K562 (cell line): ENCODE results near the gene GOLGA6L2.

Experiments
- JUND ChIP-seq, 2 experiments: IDR thresholded peaks; 2 replicates in 1 of 2; 3 replicates in 1 of 2; pipeline ENCODE4 v1.6.1; 2011; ENCODE audit warnings: borderline replicate concordance in 2 of 2, low read depth in 2 of 2, low read length in 2 of 2, improper control_type of control experiment in 1 of 2, missing biosample characterization in 1 of 2, missing genetic modification characterization in 1 of 2, missing genetic modification reagents in 1 of 2
- KAT7 ChIP-seq: sonication (generic); formaldehyde crosslinking; IDR thresholded peaks from 2 replicates; pipeline ENCODE4 v1.8.0; 2022; ENCODE audit warnings: missing genetic modification reagents, mild to moderate bottlenecking, borderline replicate concordance
- POLR2AphosphoS5 ChIP-seq: IDR thresholded peaks from 2 replicates; pipeline ENCODE4 v1.6.1; 2011; ENCODE audit warnings: mild to moderate bottlenecking, low read depth, low read length, moderate library complexity; ENCODE audit not compliant: control insufficient read depth, insufficient read depth
- PRPF4 ChIP-seq: fragments of 200-400 bp; formaldehyde crosslinking; IDR thresholded peaks from one replicate; pipeline ENCODE4 v1.6.1; 2017; ENCODE audit warnings: low read length, low read depth, mild to moderate bottlenecking; ENCODE audit not compliant: insufficient read depth, poor library complexity, severe bottlenecking
- SMC3 ChIP-seq: conservative IDR thresholded peaks from 2 replicates; pipeline ENCODE4 v1.6.1; 2011; ENCODE audit warnings: low read depth, low read length, improper control_type of control experiment; ENCODE audit not compliant: insufficient read depth
- SP1 ChIP-seq: sonication (generic); formaldehyde crosslinking; IDR thresholded peaks from 2 replicates; pipeline ENCODE4 v1.8.1; 2022; ENCODE audit warnings: mild to moderate bottlenecking, missing genetic modification reagents
- SPI1 ChIP-seq: IDR thresholded peaks from 2 replicates; pipeline ENCODE4 v1.6.1; 2011; ENCODE audit warnings: low read depth, low read length, control low read depth, borderline replicate concordance
- TEAD1 ChIP-seq, 2 experiments: fragments of 450-650 bp in 1 of 2; sonication (generic) in 1 of 2; formaldehyde crosslinking; IDR thresholded peaks; 2 replicates each; pipeline versions ENCODE4 v1.4.0 to v1.8.0; 2020 to 2022; ENCODE audit warnings: mild to moderate bottlenecking in 2 of 2, missing genetic modification reagents in 1 of 2
- ZNF124 ChIP-seq: sonication (generic); formaldehyde crosslinking; IDR thresholded peaks from 2 replicates; pipeline ENCODE4 v1.8.1; 2022; ENCODE audit warnings: missing genetic modification reagents
- ZNF23 ChIP-seq: fragments of 250-450 bp; sonication (Bioruptor Pico); IDR thresholded peaks from 2 replicates; pipeline ENCODE4 v1.4.0; 2020; ENCODE audit warnings: mild to moderate bottlenecking
- TF ChIP-seq, protein P1 (sequence below): fragments of 250-450 bp; sonication (Bioruptor Pico); IDR thresholded peaks from 2 replicates; pipeline ENCODE4 v1.4.0; 2020; ENCODE audit warnings: mild to moderate bottlenecking
- TF ChIP-seq, protein P2 (sequence below): fragments of 450-650 bp; conservative IDR thresholded peaks from 2 replicates; pipeline ENCODE4 v1.6.1; 2016; ENCODE audit warnings: missing genetic modification characterization, low read depth, mild to moderate bottlenecking, missing compliant biosample characterization, moderate library complexity
- TF ChIP-seq, protein P3 (sequence below): sonication (generic); formaldehyde crosslinking; IDR thresholded peaks from 2 replicates; pipeline ENCODE4 v1.8.1; 2023; ENCODE audit warnings: mild to moderate bottlenecking, missing genetic modification reagents
- TF ChIP-seq, protein P4 (sequence below): fragments of 250-450 bp; sonication (Bioruptor Pico); IDR thresholded peaks from 2 replicates; pipeline ENCODE4 v1.5.0; 2020; ENCODE audit warnings: mild to moderate bottlenecking, borderline replicate concordance

DNA sequence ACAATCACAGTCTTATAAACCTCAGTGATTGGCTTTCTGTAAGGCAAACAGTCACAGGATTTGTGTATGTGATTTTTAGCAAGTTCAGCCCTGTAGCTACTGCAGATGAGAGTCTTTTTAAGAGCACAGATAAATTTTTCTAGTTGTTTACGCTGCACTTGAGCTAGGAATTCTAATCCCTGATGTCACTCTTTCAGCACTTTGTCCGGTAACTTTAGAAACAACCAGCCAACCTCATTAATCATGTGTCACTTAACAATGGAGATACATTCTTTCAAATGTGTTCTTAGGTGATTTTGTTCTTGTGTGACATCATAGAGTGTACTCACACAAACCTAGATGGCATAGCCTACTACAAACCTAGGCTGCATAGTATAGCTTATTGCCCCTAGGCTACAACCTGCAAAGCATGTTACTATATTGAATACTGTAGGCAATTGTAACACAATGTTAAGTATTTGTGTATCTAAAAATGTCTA lies 36.8 kb upstream of the GOLGA6L2 start:
- TF ChIP-seq, protein P1, sequence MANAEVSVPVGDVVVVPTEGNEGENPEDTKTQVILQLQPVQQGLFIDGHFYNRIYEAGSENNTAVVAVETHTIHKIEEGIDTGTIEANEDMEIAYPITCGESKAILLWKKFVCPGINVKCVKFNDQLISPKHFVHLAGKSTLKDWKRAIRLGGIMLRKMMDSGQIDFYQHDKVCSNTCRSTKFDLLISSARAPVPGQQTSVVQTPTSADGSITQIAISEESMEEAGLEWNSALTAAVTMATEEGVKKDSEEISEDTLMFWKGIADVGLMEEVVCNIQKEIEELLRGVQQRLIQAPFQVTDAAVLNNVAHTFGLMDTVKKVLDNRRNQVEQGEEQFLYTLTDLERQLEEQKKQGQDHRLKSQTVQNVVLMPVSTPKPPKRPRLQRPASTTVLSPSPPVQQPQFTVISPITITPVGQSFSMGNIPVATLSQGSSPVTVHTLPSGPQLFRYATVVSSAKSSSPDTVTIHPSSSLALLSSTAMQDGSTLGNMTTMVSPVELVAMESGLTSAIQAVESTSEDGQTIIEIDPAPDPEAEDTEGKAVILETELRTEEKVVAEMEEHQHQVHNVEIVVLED: no peak
- no peak for TF ChIP-seq ZNF124 (CRISPR knock-in tag)
- TF ChIP-seq POLR2AphosphoS5: no peak
- TF ChIP-seq, protein P2, sequence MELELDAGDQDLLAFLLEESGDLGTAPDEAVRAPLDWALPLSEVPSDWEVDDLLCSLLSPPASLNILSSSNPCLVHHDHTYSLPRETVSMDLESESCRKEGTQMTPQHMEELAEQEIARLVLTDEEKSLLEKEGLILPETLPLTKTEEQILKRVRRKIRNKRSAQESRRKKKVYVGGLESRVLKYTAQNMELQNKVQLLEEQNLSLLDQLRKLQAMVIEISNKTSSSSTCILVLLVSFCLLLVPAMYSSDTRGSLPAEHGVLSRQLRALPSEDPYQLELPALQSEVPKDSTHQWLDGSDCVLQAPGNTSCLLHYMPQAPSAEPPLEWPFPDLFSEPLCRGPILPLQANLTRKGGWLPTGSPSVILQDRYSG (tag): no peak
- no peak for TF ChIP-seq SPI1
- TF ChIP-seq TEAD1 (CRISPR knock-in tag; IDR thresholded peaks at IDR 0.05): no peak
- TF ChIP-seq, protein P3, sequence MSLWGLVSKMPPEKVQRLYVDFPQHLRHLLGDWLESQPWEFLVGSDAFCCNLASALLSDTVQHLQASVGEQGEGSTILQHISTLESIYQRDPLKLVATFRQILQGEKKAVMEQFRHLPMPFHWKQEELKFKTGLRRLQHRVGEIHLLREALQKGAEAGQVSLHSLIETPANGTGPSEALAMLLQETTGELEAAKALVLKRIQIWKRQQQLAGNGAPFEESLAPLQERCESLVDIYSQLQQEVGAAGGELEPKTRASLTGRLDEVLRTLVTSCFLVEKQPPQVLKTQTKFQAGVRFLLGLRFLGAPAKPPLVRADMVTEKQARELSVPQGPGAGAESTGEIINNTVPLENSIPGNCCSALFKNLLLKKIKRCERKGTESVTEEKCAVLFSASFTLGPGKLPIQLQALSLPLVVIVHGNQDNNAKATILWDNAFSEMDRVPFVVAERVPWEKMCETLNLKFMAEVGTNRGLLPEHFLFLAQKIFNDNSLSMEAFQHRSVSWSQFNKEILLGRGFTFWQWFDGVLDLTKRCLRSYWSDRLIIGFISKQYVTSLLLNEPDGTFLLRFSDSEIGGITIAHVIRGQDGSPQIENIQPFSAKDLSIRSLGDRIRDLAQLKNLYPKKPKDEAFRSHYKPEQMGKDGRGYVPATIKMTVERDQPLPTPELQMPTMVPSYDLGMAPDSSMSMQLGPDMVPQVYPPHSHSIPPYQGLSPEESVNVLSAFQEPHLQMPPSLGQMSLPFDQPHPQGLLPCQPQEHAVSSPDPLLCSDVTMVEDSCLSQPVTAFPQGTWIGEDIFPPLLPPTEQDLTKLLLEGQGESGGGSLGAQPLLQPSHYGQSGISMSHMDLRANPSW (CRISPR knock-in tag): no peak
- no peak for TF ChIP-seq JUND (IDR thresholded peaks at IDR 0.05; ENCODE audit: borderline replicate concordance, low read depth, low read length)
- no peak for TF ChIP-seq JUND (tag; IDR thresholded peaks at IDR 0.05; ENCODE audit: borderline replicate concordance, low read depth, low read length)
- no peak for TF ChIP-seq PRPF4
- TF ChIP-seq SMC3: no peak
- TF ChIP-seq KAT7 (CRISPR knock-in tag): no peak
- TF ChIP-seq, protein P4, sequence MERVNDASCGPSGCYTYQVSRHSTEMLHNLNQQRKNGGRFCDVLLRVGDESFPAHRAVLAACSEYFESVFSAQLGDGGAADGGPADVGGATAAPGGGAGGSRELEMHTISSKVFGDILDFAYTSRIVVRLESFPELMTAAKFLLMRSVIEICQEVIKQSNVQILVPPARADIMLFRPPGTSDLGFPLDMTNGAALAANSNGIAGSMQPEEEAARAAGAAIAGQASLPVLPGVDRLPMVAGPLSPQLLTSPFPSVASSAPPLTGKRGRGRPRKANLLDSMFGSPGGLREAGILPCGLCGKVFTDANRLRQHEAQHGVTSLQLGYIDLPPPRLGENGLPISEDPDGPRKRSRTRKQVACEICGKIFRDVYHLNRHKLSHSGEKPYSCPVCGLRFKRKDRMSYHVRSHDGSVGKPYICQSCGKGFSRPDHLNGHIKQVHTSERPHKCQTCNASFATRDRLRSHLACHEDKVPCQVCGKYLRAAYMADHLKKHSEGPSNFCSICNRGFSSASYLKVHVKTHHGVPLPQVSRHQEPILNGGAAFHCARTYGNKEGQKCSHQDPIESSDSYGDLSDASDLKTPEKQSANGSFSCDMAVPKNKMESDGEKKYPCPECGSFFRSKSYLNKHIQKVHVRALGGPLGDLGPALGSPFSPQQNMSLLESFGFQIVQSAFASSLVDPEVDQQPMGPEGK (CRISPR knock-in tag): no peak
- TF ChIP-seq ZNF23: no peak
- TF ChIP-seq SP1 (CRISPR knock-in tag): no peak
